Fibroblast of lung (primary cell): ENCODE results near the gene SCN3A.

Experiments
- CTCF ChIP-seq, 2 donors: IDR thresholded peaks in 1 of 2; conservative IDR thresholded peaks in 1 of 2; 1 replicate in 1 of 2; 2 replicates in 1 of 2; pipeline ENCODE4 v1.5.1; 2011 to 2012; ENCODE audit warnings: low read length in 2 of 2, control low read depth in 1 of 2, inconsistent platforms in 1 of 2, low read depth in 1 of 2, mild to moderate bottlenecking in 1 of 2
- EZH2 ChIP-seq: IDR thresholded peaks from 2 replicates; pipeline ENCODE4 v1.5.1; 2012; ENCODE audit warnings: low read length, control low read depth, mild to moderate bottlenecking; ENCODE audit errors: missing control alignments

- TF ChIP-seq CTCF (conservative IDR thresholded peaks at IDR 0.05 in 1 of 2, IDR thresholded peaks at IDR 0.05 in 1 of 2; ENCODE audit: low read depth in 1 of 2, low read length in 2 of 2) (no peak), EZH2 (no peak)
Observed at GRCh38 chr2:165058476-165059265, 145.2 kb downstream of the SCN3A start.
